ENCODE results near the gene TGOLN2.
"Not testable (repeated sequence)": the region's sequence is repeated elsewhere in the genome, so short reads cannot be mapped to it uniquely, and the experiment has no call there.

Gene TGOLN2

DNA sequence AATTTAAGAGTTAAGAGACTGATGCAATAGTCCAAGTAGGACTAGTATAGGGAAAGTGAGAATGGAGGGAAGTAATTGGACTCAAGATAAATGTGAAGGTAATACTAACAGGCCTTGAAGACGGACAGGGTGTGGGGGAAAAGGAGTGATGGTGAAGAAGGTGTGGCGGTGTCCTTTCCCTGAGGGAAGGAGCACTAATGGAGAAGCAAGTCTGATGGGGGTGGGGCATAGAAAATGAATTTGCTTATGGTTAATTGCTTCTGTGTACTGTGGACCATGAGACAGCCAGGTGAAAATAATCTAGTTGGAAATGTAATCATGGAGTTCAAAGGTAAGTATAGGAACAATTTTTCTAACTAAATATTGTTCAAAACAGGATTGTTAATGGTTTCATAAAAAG is 7.1 kb upstream of the TGOLN2 start:
- no peak for DNase-seq

DNA sequence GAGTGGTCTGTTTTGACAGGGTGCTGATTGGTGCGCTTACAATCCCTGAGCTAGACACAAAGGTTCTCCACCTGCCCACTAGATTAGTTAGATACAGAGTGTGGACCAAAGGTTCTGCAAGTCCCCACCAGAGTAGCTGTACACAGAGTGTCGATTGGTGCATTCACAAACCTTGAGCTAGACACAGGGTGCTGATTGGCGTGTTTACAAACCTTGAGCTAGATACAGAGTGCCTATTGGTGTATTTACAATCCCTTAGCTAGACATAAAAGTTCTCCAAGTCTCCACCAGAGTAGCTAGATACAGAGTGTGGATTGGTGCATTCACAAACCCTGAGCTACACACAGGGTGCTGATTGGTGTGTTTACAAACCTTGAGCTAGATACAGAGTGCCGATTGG is 6.1 kb upstream of the TGOLN2 start:
- DNase-seq, result not testable (repeated sequence)

DNA sequence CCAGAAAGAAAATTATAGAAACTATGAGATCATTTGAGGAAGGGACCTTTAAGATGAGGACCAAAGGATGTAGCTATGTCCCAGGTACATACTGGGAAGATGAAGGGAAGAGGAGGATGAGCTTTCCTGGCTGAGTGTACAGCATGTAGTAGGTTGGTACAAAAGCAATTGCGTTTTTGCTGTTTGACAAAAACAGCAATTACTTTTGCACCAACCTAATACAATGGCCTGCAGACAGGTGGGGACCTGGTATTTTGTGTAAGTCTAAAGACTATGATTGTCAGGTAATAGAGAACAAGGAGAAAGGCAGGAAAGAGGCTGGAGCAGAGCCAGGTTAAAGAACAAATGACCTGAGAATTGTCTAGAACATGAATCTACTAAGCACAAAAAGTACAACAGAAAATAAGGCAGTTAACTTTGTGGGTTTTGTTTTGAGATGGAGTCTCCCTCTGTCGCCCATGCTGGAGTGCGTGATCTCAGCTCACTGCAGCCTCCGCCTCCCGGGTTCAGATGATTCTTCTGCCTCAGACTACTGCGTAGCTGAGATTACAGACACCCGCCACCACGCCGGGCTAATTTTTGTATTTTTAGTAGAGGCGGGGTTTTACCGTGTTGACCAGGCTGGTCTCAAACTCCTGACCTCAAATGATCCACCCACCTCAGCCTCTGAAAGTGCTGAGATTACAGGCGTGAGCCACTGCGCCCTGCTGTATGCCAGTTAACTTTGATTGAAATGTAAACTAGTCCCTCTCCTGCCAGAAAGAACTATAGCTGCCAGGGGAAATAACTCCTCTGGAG is 3.2 kb upstream of the TGOLN2 start:
- DNase-seq, result no peak

DNA sequence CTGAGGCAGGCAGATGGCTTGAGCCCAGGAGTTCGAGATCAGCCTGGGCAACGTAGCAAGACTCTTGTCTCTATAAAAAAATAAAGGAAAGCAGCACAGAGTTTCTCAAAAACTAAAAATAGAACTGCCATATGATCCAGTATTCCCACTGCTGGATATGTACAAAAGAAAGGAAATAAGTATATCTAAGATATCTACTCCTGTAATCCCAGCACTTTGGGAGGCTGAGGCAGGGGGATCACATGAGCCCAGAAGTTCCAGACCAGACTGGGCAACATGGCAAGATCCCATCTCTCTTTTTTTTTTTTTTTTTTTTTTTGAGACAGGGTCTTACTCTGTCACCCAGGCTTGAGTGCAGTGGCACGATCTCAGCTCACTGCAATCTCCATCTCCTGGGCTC is 1.9 kb upstream of the TGOLN2 start:
- DNase-seq, result not testable (repeated sequence)

DNA sequence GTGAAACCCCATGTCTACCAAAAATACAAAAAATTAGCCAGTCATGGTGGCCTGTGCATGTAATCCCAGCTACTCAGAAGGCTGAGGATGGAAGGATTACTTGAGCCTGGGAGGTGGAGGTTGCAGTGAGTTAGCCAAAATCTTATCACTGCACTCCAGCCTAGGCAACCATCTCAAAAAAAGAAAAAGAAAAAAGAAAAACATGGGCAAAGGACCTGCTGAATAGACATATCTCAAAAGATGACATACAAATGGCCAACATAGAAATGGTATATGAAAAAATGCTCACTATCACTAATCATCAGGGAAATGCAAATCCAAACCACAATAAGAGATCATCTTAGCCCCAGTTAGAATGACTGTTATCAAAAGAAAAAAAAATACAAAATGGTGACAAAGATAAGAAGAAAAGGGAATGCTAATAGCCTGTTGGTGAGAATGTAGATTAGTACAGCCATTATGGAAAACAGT is 1.4 kb upstream of the TGOLN2 start:
- no peak for DNase-seq

DNA sequence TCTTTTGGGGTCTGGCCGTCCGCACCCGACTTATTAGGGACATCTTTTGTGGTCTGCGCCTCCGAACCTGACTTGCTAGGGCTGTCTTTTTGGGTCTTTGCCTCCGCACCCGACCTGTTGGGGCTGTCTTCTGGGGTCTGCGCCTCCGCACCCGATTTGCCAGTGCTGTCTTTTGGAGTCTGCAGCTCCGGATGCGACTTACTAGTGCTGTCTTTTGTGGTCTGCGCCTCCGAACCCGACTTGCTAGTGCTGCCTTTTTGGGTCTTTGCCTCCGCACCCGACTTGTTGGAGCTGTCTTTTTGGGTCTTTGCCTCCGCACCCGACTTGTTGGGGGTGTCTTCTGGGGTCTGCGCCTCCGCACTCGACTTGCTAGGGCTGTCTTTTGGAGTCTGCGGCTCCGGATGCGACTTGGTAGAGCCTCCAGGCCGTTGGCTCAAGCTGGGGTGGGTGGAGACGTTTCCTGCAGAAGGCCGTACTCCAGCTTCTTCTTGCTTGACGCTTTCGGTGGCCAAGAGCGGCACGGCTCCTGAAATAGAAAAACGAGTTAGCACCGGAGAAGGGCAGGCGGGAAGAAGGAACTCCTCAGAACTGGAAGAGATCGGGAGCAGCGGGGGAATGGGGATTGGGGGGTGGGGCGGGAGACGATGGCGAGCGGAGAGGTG is 498 bp downstream of the TGOLN2 start:
- DNase-seq, result no peak

DNA sequence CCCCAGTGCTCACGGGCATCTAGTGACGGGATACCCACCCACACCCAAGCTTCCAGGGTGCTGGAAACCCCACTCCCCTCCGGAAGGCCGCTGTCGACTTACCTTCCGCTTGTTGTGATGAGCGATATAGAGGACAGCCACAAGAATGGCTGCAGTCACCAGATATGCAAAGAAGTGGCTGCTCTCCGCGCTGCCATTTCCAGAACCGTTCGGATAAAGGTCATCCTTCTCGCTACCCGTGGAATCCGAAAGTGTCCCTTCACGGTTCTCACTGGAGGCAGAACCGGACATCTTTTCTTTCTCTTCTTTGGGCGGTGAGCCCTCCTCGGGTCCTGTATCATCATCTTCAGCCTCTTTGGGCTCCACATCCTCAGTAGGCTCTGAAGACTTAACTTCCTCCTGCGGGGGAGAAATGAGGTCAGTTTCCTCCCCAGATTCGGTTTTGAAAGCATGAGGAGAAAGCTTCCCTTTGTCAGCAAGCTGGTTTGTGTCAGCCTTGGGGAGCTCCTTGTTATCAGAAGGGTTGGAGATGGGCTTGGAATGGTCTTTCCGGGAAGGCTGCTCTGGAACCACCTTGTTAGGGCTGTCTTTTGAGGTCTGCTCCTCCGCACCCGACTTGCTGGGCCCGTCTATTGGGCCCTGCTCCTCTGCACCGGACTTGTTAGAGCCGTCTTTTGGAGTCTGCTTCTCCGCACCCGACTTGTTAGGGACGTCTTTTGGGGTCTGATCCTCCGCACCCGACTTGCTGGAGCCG is 1.2 kb downstream of the TGOLN2 start:
- no peak for DNase-seq

DNA sequence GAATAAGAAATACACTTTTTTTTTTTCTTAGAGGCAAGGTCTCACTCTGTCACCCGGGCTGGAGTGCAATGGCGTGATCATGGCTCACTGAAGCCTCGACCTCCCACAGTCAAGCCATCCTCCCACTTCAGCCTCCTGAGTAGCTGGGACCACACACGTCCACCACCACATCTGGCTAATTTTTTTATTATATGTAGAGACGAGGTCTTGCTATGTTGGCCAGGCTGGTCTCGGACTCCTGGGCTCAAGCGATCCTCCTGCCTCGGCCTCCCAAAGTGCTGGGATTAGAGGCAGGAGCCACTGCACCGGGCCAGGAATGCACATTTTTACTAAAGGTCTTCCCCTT is 2.4 kb downstream of the TGOLN2 start:
- DNase-seq, result no peak

DNA sequence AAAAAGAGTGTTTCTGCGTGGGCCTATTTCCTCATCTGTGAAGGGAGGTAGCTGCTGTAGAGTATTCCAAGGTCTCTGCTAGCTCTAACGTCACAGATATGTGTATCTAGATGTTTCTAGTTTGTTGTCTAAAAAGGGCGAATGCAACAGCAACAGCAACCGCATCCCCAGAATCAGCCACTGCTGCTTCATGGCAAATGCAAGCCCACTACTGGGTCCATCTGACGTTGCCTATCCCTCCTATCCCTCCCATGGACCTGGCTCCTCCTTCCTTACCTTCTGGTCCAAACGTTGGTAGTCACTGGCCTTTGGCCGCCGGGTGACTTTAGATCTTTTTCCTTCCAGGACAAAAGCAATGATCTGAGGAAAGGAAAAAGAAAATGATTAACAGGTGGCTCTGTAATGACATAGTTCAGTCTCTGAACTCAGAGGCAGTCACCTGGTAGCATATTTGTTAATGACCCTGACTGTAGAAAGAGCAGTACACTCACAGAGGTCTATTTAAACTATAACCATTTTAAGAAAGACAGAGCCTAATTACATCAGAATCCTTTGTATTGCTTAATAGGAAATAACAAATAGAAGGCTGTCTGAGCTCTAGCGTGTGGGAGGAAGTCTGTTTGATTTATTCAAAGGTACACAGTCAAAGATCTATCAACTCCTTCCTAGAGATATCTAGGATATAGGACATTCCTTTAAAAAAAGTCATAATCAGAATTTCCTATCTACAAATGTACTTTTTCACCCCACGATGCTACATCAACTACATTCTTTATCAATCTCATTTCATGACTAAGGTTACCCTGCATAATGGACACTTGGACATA is 2.9 kb downstream of the TGOLN2 start:
- no peak for DNase-seq

DNA sequence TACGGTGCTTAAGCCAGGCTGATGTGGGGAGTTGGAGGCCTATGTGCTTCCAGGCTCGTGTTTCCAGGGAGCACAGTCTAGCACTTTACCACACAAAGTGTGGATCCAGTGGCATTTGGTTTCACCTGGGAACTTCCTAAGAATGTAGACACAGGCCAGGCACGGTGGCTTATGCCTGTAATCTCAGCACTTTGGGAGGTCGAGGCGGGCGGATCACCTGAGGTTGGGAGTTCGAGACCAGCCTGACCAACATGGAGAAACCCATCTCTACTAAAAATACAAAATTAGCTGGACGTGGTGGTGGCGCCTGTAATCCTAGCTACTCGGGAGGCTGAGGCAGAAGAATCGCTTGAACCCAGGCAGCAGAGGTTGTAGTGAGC is 3.8 kb downstream of the TGOLN2 start:
- DNase-seq, result not testable (repeated sequence)

DNA sequence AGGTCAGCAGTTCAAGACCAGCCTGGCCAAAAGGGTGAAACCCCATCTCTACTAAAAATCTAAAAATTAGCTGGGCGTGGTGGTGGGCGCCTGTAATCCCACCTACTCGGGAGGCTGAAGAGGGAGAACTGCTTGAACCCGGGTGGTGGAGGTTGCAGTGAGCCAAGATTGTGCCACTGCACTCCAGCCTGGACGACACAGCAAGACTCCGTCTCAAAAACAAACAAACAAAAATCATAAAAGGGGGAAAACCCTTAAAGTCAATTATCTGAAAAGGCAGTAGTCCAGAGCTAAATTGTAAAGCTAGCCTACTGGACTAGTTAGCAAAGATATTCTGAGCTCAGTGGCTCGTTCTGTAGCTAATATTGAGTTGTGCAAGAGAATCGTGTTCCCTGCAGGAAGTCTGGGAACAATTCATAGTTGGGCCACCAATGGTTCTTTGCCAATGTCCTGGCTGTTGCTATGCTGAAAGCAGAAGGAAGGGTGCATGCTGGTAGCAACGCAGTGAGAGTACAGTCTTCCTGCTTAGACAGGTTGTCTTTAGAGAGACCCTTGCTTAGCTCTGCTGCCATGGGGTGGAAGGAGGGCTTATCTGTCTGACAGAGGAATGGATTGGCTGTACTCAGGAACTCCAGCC is 4.3 kb downstream of the TGOLN2 start:
- no peak for DNase-seq

DNA sequence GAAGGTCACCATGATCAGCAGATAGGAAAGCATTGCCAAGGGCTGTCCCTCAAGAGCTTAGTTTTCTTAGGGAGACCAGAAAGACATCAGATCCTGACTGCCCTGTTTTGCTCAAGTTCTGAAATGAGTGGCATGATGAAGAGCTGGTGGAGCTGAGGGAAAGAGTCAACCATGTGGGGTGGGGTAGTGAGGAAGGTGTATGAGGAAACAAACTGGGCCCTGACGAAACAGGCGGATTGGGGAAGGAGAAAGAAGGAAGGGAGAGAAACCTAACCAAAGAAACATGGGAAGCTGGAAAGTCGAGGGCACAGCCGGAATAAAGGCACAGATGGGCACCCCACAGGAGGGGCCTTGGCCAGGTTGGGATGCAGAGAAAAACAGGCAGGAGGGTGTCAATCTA is 8.0 kb downstream of the TGOLN2 start:
- no peak for DNase-seq

DNA sequence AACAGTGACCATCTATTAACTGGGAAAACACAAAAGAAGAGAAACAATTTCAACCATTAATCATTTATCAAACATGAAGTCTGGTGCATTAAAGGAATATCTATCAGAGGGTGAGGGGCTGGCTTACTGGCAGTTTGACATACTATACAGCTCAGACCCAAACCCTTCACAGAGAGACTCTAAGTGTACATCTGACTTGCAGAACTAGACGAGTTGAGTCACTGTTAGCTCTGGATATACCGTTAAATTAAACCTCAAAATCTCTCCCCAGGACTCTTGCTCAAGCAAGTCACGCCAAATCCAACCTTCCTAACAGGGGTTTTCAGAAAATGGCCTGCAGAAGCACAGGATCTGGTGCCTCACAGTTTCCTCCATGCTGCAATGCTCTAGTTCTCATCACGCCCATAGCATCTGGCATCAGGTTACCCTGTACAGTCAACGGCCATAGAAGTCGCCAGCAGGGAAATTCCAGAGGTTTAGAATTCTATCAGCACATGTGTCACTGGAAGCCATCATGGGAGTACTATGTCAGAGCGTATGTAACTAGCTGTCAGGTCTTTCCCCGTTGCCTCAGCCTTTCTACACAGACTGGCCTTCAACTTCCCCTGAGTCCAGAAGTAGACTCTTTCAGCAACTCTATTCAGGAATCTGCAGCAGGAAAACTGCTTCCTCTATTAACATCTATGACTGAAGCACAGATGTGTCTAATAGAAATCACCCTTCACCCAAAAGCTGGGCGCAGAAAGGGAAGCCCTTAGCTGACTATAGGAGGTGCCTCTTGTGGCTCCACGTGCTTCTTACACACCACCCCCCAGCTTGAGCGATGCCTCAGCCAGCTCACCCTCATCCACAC is 9.3 kb downstream of the TGOLN2 start:
- DNase-seq, result no peak

DNA sequence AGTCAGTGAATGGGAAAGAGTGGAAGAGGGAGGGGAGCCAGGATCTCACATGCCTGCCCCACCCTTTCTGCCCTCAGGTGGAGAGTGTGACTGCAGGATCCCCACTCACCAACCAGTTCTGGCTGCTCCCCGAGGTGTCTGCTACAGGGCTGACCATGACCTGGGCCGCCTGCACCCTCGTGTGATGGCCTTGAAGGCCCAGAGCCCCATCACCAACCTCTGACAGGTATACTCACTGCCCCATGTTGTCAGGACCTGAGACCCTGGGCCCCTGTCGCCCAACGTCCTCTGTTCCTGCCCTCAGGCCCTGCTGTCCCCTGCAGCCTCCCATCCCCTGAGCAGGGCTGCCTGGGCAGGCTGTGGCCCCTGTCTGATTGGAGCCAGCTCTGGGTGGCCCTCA is 11.9 kb downstream of the TGOLN2 start:
- DNase-seq, result not testable (repeated sequence)

DNA sequence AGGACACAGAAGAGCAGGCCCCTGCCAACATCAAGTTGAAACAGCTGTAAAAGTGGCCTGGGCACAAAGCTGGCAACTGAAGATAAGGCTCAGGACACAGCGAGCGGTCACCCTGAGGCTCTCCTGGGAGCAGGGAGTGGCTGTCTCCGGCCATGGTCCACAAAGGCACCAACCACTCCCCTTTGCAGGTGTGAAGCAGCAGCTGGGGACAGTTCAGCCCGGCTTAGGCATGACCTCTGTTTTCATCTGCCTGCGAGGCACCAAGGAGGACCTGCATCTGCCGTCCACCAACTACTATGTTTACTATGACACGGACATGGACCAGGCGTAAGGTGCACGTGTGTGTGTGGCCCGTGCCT is 12.9 kb downstream of the TGOLN2 start:
- no peak for DNase-seq

DNA sequence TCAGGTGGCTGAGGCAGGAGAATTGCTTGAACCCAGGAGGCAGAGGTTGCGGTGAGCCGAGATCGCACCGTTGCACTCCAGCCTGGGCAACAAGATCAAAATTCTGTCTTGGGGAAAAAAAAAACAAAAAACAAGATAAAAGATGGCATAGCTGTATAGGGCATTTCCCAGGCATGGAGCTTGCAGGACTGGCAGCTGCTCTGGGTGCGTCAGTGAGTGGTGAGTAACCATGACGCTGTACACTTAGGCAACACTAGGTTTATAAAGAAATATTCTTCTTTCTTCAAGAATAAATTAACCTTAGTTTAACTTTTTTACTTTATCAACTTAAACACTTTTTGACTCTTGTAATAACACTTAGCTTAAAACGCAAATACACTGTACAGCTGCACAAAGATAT is 15.4 kb downstream of the TGOLN2 start:
- no peak for DNase-seq

DNA sequence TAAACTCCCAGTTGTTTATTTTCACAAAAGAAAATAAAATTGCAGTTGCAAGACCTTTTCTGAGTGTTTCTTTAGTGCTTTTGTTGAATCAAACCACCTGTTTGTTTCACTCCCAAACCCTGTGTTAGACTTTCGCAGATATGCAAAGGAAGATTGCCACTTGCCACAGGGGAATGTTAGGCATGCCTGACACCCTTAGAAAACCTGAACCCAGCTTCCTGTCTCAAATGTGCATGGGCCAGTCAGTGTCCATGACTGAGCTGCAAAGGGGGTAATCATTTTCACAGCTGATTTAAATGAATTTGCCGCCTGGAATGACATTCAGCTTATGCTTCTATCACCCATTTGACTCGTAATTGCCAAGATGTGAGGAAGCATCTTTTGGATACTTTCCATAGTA is 17.5 kb downstream of the TGOLN2 start:
- DNase-seq, result no peak

DNA sequence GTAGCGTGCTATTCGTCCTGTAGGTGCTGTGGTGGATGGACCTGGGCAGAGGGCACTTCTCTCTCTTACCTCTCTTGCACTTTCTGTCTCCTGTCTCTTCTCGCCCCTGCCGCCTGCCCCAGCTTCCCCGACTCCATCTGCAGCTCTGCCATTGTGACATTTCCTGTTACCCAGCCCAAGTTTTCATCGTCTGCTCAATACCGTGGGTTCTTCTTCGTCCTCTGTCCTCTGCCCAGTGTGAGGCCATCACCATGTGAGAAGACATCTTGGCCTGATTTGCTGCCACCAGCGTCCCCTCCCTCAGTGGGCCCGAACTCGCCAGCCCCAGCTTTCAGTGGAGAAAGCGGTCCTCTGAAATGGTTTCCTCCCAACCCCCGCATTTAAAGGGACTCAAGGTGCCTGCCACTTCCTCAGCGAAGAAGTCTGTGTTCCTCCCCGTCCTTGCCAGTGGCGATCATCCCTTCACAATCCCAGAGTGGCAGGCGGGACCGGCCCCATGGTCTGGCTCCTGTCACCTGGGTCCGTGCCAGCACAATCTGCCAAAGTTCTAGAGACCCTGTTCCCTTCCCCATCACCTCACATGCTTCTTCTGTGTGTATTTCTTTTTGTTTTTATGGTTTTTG is 18.0 kb downstream of the TGOLN2 start:
- DNase-seq, result no peak

DNA sequence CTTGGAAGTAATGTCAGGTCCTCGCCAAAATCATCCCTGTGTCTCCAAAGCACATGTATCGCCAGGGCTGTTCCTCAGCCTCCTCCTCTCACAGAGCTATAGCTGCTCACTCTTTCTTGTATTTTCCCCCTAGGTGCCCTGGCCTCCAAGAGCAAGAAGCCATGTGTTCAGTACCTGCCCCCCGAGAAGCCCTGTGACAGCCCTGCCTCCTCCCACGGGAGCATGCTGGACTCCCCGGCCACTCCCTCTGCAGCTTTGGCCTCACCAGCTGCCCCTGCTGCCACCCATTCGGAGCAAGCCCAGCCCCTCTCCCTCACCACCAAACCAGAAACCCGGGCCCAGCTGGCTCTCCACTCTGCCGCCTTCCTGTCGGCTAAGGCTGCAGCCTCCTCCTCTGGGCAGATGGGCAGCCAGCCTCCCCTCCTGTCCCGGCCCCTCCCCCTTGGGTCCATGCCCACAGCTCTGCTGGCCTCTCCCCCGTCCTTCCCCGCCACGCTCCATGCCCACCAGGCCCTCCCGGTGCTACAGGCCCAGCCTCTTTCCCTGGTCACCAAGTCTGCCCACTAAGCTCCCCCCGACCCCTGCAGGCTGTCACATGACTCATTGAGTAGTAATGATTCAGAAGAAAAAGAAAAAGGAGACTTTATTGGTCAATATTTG is 18.8 kb downstream of the TGOLN2 start:
- peak; percentile 80 for DNase-seq

DNA sequence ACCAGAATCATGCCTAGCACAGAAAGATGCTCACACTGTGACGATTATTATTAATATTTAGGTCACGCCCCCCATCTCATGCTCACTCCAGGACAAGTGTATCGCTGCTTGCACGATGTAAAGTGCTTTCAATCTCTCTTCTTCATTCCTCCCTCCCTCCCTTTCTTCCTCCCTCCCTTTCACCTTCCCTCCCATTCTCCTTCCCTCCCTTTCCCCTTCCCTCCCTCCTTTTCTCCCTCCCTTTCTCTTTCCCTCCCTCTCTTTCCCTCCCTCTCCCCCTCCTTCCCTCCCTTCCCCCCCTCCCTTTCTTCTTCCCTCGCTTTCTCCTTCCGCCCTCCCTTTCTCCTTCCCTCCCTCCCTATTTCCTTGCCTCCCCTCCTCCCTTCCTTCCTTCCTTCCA is 19.6 kb downstream of the TGOLN2 start:
- DNase-seq, result no peak

DNA sequence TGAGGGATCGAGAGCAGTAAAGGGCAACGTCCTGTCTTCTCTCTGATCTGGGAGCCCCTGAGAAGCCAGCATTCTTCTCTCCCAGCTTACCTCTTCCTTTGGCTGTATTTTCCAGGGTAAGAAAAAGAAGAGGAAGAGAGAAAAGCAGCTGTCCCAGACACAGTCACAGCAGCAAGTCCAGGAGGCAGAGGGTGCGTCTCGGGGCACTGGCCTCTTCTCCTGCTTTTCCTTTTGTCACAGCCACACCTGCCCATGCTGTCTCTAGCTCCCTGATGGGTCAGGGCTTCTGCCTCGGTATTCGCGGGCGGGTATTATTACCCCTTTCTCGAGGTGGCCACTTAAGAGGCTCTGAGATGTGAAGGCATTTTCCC is 20.3 kb downstream of the TGOLN2 start:
- DNase-seq, result no peak
